Activated gamma-delta T cell (primary cell): ENCODE measurements around the gene PDE6H.

ENCODE experiments used
- DNase-seq: peaks from one replicate; lab custom pipeline; 2025; lab: John Stamatoyannopoulos, UW

PDE6H gene

DNA sequence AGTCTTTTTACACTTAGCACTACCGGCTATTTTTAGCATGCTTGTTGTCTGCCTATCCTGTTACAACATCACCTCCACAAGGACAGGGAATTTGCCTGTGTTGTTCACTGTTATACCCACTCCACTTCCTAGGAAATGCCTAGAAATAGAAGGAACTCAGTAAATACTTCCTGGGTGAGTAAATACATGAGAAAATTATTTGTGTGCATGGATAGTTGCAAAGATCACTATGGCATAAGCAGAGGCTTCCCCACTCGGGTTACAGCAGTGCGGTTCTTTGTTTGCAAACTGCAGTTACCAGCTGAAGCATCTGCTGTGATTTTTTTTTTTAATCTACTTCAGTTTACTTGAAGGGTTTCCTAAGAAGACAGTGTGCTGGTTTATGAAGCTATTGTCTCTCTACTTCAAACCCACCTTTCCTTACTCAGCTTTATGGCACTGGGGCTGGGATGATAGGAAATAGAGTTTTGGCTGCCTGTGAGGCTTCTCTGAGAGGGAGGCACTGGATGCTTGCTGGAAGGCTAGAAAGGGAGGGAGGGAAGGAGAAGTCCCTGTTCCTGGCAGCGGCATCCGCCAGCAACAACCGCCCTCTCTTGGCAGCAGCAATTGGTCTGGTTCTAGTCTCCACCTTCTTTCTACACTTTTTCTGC is 29.0 kb downstream of the PDE6H start:
- DNase-seq = no peak

DNA sequence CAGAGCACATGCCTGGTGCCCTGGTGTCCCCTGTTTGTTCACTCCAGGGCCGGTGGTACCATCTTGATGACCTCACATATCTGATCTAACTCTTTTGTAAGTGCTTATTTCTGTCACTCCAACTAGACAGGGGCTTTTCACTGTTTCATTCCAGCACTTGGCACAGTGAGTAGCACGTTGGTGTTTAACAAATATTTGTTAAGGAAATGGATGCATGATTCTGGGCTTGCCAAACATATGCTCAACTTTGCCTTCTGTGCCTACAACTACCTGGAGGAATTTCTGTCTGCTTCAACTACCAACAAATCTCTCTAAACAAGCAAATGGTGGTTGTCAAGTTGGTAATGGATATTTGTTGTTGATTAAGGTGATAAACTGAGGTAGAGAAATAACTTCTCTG is 31.6 kb downstream of the PDE6H start:
- no peak for DNase-seq

DNA sequence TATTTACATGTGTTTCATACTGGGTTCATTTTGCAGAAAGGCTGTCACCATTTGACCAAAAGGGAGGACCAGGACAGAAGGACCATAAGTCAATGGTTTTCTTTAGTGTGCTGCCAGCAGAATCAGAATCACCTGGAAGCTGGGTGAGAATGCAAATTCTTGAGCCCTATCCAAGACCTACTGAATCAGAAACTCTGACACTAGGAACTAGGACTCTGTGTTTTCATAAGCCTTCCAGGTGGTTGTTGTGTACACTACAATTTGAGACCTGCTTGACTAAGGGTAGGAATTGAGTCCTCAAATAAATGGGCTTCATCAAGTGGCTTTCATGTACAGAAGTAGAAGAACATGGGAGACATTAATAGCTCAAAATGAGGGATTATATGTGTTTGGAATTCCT is 32.2 kb downstream of the PDE6H start:
- DNase-seq = no peak

DNA sequence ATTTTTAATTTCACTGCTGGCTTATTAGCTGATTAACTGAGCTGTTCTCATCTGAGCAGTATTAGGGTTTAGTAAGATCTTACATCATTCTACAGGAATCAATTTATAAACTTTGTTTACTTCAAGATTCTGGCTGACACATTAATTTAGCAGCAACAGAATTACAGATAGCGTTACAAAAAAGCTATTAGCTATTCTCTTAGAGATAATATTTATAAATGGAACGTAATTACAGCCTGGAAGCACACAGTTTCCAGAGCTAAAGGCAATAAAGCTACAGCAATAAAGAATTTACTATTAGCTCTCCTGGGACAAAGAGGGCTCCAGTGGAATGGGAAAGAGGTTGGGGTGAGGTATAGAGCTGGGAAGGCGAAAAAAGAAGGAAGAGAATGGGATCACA is 34.7 kb downstream of the PDE6H start:
- no peak for DNase-seq

DNA sequence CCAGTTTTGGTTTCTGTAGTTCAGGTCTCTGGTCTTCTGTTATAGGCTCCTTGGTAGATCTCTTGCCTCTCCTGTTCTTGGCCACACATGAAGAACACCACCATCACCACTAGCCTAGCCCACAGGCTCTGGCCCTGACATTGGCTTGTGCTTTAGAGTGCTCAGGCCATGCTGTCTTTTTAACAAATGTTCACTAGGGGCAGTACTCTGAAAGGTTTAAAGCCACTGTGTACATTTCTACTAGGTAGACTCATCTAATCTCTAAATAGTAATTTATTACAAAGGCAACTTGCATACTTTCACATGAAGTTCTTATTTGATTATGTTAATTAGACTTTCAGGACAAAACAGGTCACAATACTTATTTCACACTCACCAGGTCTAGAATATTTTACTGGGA is 38.3 kb downstream of the PDE6H start:
- DNase-seq = no peak

DNA sequence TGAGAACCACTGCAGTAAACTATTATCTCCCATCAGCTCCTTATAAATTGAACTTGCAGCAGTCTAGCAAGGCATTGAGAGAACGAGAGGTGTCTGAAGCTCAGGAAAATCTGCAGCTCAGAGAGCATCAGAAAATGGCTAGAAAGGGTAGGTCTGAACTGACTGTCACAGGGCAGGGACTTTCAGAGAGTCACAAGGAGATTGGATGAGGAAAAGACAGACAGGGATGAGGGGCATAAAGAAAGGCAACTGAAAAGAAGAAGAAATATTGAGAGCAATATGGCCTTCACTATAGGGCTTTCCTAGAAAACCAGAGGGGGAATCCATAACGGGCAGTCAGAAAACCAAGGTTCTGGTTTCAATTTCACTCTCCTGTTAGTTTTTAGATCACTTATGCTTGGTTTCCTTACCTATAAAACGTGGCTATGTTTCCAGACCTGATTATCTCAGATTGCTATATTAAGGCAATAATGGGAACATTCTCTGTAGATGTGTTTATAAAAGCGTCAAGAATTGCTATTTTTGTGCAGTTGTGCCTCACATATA is 40.9 kb downstream of the PDE6H start:
- no peak for DNase-seq

DNA sequence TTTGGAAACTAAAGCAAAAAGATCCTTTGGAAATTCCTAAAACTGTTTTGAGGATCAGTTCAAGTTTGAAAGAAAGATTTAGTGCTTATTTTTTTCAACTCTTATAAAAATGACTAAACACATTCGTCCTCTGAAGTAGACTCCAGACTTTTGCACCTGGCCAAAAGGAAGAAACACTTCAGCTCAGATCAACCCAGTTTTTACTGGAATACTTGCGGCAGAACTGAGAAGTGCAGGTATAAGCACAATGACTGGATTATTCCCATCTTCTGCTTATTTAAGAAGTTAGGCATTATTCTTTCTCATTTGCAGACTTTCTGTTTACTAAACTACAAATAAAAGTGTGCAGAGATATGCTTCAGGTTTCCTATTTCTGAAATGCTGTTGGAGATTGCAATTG is 41.9 kb downstream of the PDE6H start:
- no peak for DNase-seq

DNA sequence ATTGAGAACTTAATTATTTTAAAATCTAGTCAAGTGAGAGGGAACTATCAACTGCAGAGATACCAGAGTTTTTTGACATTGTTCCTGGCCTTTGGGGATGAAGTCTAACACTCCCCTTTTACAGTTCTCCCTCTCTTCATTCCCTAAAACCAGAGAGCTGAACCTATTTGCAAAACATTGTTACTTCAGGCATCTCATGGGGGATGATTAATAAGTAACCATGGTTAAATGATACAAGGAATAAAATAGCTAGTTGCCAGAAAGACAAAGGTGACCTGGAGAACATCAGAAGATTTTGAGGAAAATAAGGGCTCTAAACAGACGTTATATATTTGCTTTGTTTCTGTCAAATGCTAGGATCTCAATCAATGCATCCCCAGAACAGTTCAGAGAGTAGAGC is 42.3 kb downstream of the PDE6H start:
- no peak for DNase-seq

DNA sequence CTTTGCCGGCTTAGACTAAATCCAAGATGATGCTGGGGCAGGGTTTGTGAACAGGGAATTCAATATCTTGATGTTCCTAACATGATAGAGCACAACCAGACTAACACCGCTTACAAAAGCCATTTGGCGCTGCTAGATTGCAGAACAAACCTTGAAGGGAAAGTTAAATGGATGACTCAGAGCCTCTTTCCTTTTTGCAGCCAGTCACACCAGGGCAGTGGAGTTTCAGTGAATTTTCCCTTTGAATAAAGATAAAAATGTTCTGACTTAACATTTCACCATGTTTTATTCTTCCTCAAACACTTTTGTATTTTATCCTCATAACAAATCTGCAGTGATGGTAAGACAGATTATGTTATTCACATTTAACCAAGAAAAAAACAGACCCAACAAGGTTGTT is 47.3 kb downstream of the PDE6H start:
- no peak for DNase-seq
